Activated CD4-positive, alpha-beta T cell treated with anti-CD3 and anti-CD28 coated beads, Interleukin-10, Interleukin-2, amounts not matched to agents 100 ng/mL and 50 ng/mL, durations not matched to agents 16 hours and 8 hours (primary cell): ENCODE results near the gene PTPRG.

Experiments used
- DNase-seq: peaks from one replicate; pipeline ENCODE4 v3.0.0-alpha.2; 2020

The PTPRG gene

GRCh38 chr3:61562721-61563312 is 1.4 kb downstream of the PTPRG start:
- DNase-seq: no peak

GRCh38 chr3:61563313-61564271 is 2.2 kb downstream of the PTPRG start:
- DNase-seq: no peak

GRCh38 chr3:61564395-61565059 is 3.2 kb downstream of the PTPRG start:
- DNase-seq: peak; percentile 28

GRCh38 chr3:61565569-61565968 is 4.2 kb downstream of the PTPRG start:
- DNase-seq: no peak

- no peak for DNase-seq
Measured at GRCh38 chr3:61568127-61568526, 6.8 kb downstream of the PTPRG start.

GRCh38 chr3:61569856-61570580 is 8.6 kb downstream of the PTPRG start:
- no peak for DNase-seq

- no peak for DNase-seq
Measured at GRCh38 chr3:61570813-61571212, 9.4 kb downstream of the PTPRG start.

- DNase-seq: no peak
Measured at GRCh38 chr3:61571516-61572336, 10.4 kb downstream of the PTPRG start.

GRCh38 chr3:61572879-61573278 is 11.5 kb downstream of the PTPRG start:
- no peak for DNase-seq

- no peak for DNase-seq
Measured at GRCh38 chr3:61573441-61573840, 12.1 kb downstream of the PTPRG start.

- no peak for DNase-seq
Measured at GRCh38 chr3:61574854-61575253, 13.5 kb downstream of the PTPRG start.

GRCh38 chr3:61575893-61576292 is 14.5 kb downstream of the PTPRG start:
- DNase-seq: no peak

- no peak for DNase-seq
Measured at GRCh38 chr3:61577760-61578159, 16.4 kb downstream of the PTPRG start.

GRCh38 chr3:61578667-61579367 is 17.4 kb downstream of the PTPRG start:
- no peak for DNase-seq

GRCh38 chr3:61579685-61580084 is 18.3 kb downstream of the PTPRG start:
- no peak for DNase-seq

GRCh38 chr3:61580982-61581643 is 19.7 kb downstream of the PTPRG start:
- DNase-seq: no peak

- DNase-seq: no peak
Measured at GRCh38 chr3:61582287-61582686, 20.9 kb downstream of the PTPRG start.

- DNase-seq: no peak
Measured at GRCh38 chr3:61582846-61583245, 21.5 kb downstream of the PTPRG start.

GRCh38 chr3:61583890-61584875 is 22.8 kb downstream of the PTPRG start:
- no peak for DNase-seq

- DNase-seq: no peak
Measured at GRCh38 chr3:61589856-61590255, 28.5 kb downstream of the PTPRG start.
